Bronchial epithelial cell (primary cell): Measurements from ENCODE around the gene PKP2. TPM values are rescaled to one million over a fixed set of nuclear protein-coding genes. Genes with fewer than 3 reads are reported as not detected.

Source experiments
- DNase-seq: peaks from one replicate; pipeline ENCODE4 v3.0.0-alpha.2; 2010; ENCODE audit warnings: low read depth
- FAIRE-seq: peaks from 2 replicates; lab custom pipeline; 2011; peaks lifted over from hg19 to GRCh38; lab: Jason Lieb, UNC
- H3K27me3 ChIP-seq: 2 replicates; pipeline ENCODE4 v1.5.1; 2011; ENCODE audit warnings: low read length; ENCODE audit not compliant: control insufficient read depth, insufficient read depth
- H3K36me3 ChIP-seq: 2 replicates; pipeline ENCODE4 v1.5.1; 2011; ENCODE audit warnings: low read length; ENCODE audit not compliant: control insufficient read depth, insufficient read depth
- H3K4me3 ChIP-seq: 2 replicates; pipeline ENCODE4 v1.5.1; 2011; ENCODE audit warnings: mild to moderate bottlenecking, low read depth, low read length, control low read depth
- total RNA-seq: library from RNA; depleted of rRNA; stranded (reverse); fragments of >200 nt; gene quantifications from 2 replicates; pipeline ENCODE4 v1.2.1, GENCODE V29; 2014
- TF ChIP-seq, protein P1 (sequence below): IDR thresholded peaks from 2 replicates; pipeline ENCODE4 v1.5.1; 2011; ENCODE audit warnings: mild to moderate bottlenecking, moderate library complexity, low read length, control low read depth, inconsistent platforms; ENCODE audit not compliant: insufficient read depth, severe bottlenecking

Gene PKP2
- total RNA-seq, 1 donor from 2014 or later, result 74.5 TPM

- FAIRE-seq (peak; percentile 36), DNase-seq (no peak)
- TF ChIP-seq, protein P1, sequence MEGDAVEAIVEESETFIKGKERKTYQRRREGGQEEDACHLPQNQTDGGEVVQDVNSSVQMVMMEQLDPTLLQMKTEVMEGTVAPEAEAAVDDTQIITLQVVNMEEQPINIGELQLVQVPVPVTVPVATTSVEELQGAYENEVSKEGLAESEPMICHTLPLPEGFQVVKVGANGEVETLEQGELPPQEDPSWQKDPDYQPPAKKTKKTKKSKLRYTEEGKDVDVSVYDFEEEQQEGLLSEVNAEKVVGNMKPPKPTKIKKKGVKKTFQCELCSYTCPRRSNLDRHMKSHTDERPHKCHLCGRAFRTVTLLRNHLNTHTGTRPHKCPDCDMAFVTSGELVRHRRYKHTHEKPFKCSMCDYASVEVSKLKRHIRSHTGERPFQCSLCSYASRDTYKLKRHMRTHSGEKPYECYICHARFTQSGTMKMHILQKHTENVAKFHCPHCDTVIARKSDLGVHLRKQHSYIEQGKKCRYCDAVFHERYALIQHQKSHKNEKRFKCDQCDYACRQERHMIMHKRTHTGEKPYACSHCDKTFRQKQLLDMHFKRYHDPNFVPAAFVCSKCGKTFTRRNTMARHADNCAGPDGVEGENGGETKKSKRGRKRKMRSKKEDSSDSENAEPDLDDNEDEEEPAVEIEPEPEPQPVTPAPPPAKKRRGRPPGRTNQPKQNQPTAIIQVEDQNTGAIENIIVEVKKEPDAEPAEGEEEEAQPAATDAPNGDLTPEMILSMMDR, result no peak
- H3K4me3 ChIP-seq, result no peak overlapping the region
- H3K36me3 ChIP-seq, result peaks cover 9% of the 10 kb centered on the region
- H3K27me3 ChIP-seq, result no peaks in the 10 kb centered on the region
Measured at GRCh38 chr12:32841061-32841460, 55.5 kb downstream of the PKP2 start.

DNA sequence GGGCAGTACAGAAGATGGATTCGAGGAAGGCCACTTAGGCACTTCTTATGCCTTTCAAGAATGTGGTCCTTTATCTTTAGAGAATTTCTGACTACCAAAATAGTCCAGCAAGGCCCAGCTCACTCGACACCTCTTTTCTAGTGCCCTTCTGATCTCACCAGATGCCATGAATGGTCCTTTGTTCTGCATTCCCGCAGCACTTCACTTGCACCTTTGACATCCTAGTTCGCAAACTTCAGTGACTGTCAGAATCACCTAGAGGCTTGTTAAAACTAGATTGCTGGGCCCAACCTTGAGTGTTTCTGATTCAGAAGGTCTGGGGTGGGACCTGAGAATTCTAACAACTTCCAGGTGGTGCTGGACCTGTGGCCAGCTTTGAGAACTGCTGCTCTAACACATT is 56.7 kb downstream of the PKP2 start:
- no peaks in the 10 kb centered on the region for H3K27me3 ChIP-seq
- DNase-seq, result no peak
- H3K4me3 ChIP-seq, result no peak overlapping the region
- TF ChIP-seq, protein P1, result no peak
- H3K36me3 ChIP-seq, result peaks cover 9% of the 10 kb centered on the region
- FAIRE-seq, result no peak

DNA sequence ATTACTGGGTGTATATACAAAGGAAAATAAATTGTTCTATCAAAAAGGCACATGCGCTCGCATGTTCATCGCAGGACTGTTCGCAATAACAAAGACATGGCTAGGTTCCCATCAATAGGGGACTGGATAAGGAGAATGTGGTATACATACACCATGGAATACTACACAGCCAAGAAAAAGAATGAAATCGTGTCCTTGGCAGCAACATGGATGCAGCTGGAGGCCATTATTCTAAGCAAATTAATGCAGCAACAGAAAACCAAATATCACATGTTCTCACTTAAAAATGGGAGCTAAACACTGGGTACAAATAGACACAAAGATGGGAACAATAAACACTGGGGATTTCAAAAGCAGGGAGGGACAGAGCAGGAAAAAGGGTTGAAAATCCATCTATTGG is 58.6 kb downstream of the PKP2 start:
- no peak for FAIRE-seq
- no peak for DNase-seq
- TF ChIP-seq, protein P1, result no peak
- H3K36me3 ChIP-seq, result peaks cover 10% of the 10 kb centered on the region
- no peaks in the 10 kb centered on the region for H3K27me3 ChIP-seq
- H3K4me3 ChIP-seq, result no peak overlapping the region

DNA sequence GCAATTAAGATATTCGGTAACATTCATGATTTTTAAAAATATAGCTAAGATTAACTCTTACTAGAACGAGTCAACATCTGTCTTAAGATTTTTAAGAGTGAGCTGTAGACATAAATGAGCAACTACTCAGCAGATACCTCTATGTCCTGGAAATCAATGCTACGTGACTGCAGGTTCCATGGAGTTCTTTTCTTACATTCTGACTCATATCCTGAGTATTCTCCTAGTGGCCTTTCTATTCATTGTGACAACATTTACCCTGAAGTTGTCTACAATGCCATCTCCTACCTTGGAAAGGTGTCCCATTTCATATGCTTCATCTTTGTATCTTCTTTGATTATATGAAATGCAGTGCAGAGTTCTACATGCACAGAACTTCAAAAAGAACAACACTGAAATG is 59.9 kb downstream of the PKP2 start:
- Histone ChIP-seq H3K27me3 (no peaks in the 10 kb centered on the region), H3K36me3 (peaks cover 8% of the 10 kb centered on the region), H3K4me3 (no peak overlapping the region)
- FAIRE-seq, result no peak
- TF ChIP-seq, protein P1, result no peak
- DNase-seq, result peak; percentile 58

GRCh38 chr12:32834122-32834521 is 62.5 kb downstream of the PKP2 start:
- Histone ChIP-seq H3K4me3 (no peak overlapping the region), H3K36me3 (peaks cover 7% of the 10 kb centered on the region), H3K27me3 (no peaks in the 10 kb centered on the region)
- FAIRE-seq (no peak), DNase-seq (no peak)
- TF ChIP-seq, protein P1, result no peak

DNA sequence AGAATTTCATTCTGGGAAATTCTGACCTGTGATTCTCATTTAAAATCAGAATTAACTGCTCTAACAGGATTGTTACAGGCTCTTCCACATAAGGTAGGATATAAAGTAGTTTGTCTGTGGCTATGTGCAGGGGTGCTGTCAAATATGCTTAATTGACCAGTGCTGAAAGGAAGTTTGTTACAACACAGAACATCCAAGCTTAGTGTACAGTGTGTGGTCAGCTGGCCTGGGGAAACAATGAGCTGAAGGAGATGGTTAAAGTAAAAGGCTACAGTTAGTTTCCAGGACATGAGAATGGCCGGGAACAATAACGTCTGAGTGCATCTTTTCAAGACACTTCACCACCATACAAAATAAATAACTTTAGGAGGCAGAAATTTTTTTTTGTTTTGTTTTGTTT is 68.0 kb downstream of the PKP2 start:
- TF ChIP-seq, protein P1, result no peak
- H3K4me3 ChIP-seq, result no peak overlapping the region
- H3K27me3 ChIP-seq, result no peaks in the 10 kb centered on the region
- peaks cover 2% of the 10 kb centered on the region for H3K36me3 ChIP-seq
- FAIRE-seq (no peak), DNase-seq (no peak)
